ENCODE measurements around the gene AGBL1.
"Not testable (repeated sequence)": the region's sequence is repeated elsewhere in the genome, so short reads cannot be mapped to it uniquely, and the experiment has no call there.

The AGBL1 gene

GRCh38 chr15:86842199-86842598 is 762.5 kb downstream of the AGBL1 start:
- DNase-seq: no peak

DNA sequence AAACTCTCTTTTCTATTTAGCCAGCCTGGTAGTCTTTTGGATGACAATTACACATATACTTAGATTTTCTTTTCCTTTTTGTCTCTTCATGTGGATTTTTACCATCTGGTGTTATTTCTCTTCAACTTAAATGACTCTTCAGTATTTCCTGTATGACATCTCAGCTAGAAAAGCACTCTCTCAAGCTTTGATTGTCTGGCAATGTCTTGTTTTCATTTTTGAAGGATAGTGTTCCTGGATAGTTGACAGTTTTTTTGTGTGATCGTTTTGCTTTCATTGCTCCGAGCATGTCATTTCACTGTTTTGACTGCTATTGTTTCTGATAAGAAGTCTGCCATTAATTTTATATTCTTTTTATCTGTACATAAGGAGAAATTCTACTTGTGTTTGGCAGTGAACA is 766.4 kb downstream of the AGBL1 start:
- no peak for DNase-seq

DNA sequence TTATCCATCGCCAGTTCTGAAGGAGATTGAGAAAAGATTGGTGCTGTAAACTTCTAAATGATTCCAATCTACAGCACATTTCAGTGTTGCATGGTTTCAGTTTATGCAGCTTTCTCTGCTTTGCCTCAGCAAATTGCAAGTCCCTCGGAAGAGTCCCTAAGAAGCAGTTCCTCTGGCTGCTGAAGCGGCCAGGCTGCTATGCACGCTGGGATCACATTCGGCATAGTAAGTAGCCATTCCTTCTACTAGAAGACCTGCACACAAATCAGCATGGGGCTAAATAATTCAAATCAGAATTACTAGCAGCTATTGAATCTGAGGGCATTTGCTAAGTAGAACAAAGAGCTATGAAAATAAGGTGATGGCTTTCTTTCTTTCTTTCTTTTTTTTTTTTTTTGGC is 769.5 kb downstream of the AGBL1 start:
- DNase-seq: no peak

DNA sequence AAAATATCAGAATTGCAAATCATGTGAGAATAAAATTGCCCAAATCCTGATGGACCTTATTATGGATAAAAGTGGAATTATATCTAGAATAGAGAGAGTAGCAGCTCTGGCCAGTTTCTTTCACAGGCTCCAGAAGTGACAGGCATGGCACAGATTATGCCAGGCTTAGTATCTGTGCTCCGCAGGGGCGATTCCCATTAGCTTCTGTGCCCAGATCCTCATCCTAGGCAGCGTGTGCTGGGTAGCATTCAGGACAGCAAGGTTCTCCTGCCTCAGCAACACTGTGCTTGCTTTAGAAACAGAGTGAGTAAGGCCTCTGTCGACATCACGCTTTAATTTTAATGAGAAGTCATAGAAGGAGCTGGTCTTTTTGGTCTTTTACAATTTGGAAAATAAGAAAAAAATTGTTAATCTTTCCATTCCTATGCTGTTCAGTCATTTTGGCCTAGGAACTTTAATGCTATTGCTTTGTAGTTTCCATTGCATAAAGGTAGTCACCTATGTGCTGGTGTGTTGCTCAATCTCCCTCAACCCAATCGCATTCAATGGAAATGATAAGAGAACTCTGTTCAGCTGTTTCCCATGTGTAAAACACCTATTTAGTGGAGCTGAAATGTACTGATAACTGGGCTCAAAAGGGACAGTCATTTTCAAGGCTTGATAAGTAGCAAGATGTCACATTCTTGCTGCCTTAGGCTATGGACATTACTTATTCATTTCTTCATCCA is 770.1 kb downstream of the AGBL1 start:
- DNase-seq: no peak

DNA sequence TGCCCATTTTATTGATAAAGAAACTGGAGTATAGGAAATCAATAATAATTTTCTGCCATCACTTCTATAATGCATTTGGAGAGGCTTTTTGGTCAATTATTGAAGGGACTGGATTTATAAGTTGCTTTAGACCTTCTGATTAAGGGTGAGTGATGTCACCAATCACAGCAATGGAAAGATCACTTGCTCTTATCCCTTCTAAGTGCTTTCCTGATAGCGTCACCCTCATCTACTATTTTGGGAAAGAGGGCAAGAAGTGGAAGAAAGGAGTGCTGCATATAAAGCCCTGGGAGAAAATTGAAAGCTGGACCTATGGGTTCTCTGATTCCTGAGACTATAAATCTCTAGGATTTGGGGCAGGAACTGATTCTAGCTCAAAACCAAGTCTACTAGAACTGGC is 771.3 kb downstream of the AGBL1 start:
- no peak for DNase-seq

GRCh38 chr15:86852741-86853140 is 773.1 kb downstream of the AGBL1 start:
- no peak for DNase-seq

- no peak for DNase-seq
Measured at GRCh38 chr15:86854176-86854575, 774.5 kb downstream of the AGBL1 start.

DNA sequence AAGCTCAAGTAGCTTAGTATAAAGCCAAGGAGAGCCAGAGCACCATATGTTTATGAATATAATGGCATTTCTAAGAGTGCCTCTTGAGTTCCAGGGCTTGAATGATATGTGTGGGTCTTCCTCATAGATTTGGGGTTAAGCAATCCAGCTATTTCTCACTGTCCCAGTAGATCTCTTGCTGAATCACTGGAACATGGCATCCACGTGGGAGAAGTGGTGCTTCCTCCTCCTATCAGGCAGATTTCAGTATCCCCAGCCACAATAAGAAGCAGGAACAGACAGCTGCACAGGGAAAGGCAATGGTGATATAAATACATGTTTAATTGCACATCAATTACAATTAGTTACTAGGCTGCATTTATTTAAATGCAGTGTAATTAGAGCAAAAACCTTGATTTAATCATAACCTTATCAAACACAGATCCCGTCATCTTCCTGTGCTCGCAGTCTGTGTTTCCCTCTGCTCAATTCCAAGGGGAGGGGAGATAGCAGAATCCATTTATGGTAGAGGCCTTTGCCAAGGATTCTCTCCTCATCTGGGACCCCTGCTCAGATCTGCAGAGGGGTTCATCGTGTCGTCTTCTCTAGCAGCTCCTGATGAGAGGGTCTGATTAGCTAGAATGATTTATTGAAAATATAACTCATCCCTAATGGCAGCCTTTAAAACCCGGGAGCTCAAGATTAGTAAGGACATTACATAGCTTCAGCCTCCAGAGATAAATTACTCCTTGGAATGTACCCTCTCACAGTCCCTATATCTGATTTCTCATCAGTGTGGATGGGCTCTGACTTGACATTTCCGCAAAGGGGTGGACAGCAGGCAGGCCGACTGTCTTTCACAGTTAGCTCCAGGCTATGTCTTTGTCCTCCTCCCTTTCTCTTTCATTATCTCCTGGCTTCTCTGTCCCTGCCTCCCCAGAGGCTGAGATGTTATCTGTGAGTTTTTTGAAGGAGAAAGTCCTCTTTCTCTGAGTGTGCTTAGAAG is 775.9 kb downstream of the AGBL1 start:
- no peak for DNase-seq

DNA sequence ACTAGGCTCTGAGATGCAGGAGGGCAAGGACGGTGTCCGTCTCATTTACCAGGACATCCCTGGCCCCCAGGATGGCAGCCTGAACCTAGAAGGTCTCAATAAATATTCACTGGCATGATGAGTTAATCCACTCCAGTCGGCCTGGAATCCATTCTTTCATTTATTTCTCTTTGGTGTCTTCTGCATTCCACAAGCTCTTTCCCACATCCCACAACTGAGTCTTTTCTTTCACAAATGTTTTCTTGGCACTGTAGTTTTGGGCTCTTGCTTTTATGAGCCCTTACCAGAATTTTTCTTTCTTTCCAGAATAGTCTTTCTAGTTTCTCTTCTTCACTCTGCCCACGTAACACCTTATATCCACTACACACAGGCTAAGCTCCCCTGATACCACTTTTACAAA is 778.0 kb downstream of the AGBL1 start:
- no peak for DNase-seq

DNA sequence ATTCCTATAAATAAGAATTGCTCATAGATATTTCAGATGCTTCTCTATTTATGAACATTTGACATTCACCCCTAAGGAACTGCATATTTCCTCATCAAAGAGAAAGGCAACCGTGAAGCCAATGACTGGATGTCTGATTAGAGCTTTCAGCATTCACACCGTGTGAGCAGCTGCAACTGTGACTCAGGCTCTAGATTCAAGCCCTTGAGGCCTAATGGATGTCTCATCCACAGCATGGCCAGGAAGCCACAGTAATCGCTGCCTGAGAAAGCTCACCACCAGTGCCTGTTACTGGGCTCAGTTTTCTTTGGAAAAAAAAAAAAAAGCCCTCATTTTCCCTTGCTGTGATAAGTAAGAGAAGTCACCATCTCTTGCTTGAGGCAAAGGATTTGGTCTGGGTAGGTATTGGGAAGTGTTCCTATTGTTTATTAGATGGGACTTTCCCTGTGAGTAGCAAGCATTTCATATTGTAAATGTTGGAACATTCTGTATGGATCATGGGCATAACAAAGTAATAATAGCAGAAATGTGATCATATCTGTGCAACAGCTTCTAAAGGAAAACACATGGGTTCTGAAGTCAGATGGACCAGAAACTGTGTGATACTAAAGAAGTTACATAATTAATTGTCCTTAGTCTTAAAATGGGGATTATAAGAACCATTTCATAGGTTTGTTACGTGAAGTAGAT is 783.7 kb downstream of the AGBL1 start:
- DNase-seq: no peak

DNA sequence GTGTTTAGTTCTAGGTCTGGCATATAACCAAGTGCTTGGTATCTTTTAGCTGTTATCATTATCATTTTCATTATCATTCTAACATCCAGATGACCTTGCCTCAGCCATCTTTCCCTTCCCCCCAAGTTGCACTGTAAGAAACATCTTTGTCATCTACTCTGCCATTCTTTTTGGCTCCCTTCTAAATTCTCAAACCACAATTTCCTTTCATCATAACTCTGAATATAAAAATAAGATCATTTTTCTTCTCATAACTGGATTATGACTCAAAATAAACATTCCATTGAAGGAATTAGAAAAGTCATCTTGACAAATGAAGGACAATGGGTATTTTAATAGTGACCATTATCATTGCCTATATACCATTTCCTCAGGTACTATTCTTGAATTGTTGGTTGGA is 786.2 kb downstream of the AGBL1 start:
- DNase-seq: no peak

GRCh38 chr15:86870846-86871245 is 791.2 kb downstream of the AGBL1 start:
- DNase-seq: no peak

DNA sequence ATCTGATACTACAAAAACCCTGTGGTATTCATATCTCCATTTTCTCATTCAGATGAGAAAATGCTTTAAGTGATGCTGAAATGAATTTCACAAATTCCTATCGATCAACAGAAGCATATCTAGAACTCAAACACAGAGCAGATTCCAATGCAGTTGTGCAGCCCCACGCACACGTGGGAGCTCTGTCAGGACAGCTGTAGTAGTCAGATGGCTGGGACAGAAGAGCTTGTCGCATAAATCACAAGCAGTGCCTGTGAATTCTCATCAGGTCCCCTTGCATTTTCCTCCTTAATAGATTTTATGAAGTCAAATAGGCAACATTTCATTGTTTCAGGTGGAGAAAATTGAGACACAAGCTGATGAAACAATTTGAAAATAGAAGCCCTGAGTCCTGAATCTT is 792.3 kb downstream of the AGBL1 start:
- DNase-seq: no peak

DNA sequence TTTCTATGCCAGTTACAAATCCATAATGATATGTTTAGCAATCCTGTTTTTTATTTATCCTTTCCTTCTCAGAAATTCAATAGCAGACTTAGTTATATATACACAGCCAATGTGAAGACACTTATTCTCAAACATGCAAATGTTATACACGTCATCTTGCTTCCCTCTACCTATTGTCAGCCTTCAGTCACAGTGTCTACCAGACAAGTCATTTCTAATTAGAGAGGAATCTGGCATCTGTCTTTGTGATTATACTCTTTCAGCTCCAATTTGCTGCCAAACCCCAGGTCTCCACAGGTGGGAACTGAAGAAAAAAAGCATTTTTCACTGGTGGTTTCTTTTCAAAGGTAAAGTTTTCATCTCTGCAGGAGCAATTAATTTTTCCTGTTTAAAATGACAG is 793.1 kb downstream of the AGBL1 start:
- no peak for DNase-seq

DNA sequence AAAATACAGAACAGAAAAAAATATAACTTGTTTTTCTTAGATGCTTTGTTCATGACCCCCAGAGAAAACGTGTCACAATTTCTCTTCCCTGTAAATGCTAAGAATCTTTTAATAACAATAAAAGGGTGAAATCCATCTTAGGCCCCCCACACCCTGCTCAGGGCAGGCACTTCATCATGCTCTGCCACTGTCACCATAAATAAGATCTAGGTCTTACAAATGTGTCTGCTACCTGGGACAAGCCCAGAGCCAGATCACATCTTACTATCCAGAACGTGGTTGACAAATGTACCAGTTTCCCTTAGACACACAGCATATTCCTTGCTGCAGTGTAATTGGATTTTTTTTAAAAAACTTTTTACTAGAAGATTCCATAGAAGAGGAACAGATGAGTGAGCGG is 795.4 kb downstream of the AGBL1 start:
- DNase-seq: no peak

GRCh38 chr15:86876387-86876944 is 796.8 kb downstream of the AGBL1 start:
- DNase-seq: no peak

- DNase-seq: no peak
Measured at GRCh38 chr15:86877171-86877631, 797.5 kb downstream of the AGBL1 start.

GRCh38 chr15:86878844-86879243 is 799.2 kb downstream of the AGBL1 start:
- DNase-seq: not testable (repeated sequence)

- no peak for DNase-seq
Measured at GRCh38 chr15:86879250-86880229, 799.9 kb downstream of the AGBL1 start.

GRCh38 chr15:86885616-86886015 is 805.9 kb downstream of the AGBL1 start:
- DNase-seq: no peak

GRCh38 chr15:86892774-86893449 is 813.2 kb downstream of the AGBL1 start:
- peak; percentile 27 for DNase-seq

Measured in NCI-H1417 treated with DMSO at 0.1 percent for 48 hours (cell line).